ENCODE data around the gene FAM168A. TPM values are rescaled to one million over a fixed set of nuclear protein-coding genes. Genes with fewer than 3 reads are reported as not detected.

FAM168A gene
- total and polyA plus RNA-seq, 2 of the 8 experiments (the other 6 are each of a cell fraction or from before 2014, with no cell fraction given): 17.1 to 21.6 TPM

DNA sequence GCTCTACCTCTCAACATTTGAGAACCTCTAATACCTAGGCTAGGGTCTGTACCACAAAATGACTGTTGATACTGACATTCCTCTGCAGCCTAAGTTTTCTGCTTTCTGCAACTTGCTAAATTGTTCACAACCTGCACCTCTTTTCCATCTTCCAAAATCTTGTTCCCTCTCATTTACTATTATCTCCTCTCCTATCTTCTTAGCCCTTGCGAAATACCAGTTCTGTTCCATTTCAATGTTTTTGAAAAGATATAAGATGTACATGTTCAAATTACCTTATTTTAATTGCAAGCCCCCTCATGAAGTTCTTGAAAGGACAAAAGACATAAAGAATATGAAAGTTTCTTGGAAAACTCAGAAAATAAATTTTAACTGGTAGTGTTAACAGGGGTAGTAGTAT, 72.3 kb downstream of the FAM168A start:
- H3K4me3 ChIP-seq (ENCODE audit: extremely low read depth in 1 of 4, insufficient read depth in 2 of 4, low read depth in 3 of 4, low read length in 4 of 4): no peak overlapping the region
- H4K8ac ChIP-seq (ENCODE audit: extremely low read depth, insufficient read depth, low read length): no peak overlapping the region
- no peak overlapping the region for H2BK5ac ChIP-seq (ENCODE audit: low read depth, low read length)
- ChIA-PET CTCF (ENCODE audit: partially characterized antibody) (no interaction called here), POLR2A (ENCODE audit: partially characterized antibody) (no interaction called here)
- no peak overlapping the region for H2BK15ac ChIP-seq (ENCODE audit: low read length)
- H2AK5ac ChIP-seq (ENCODE audit: low read depth, low read length): no peak overlapping the region
- H3K27me3 ChIP-seq (replicated peaks in 1 of 4; ENCODE audit: control insufficient read depth in 3 of 4, extremely low read depth in 1 of 4, insufficient read depth in 3 of 4, low read length in 3 of 4): no peaks in the 10 kb centered on the region
- H3K4me2 ChIP-seq (ENCODE audit: insufficient read depth in 1 of 2, low read depth in 2 of 2, low read length in 2 of 2): no peak overlapping the region
- FAIRE-seq: no peak
- no peak overlapping the region for H3K9ac ChIP-seq (replicated peaks in 1 of 4; ENCODE audit: extremely low read depth in 1 of 4, low read depth in 3 of 4, low read length in 3 of 4)
- WGBS, 2 experiments (ENCODE audit: extremely low coverage in 1 of 2, insufficient coverage in 1 of 2, insufficient read length in 1 of 2, insufficient replicate concordance in 2 of 2, low coverage in 1 of 2, low lambda C conversion rate in 2 of 2, missing lambda C conversion rate in 1 of 2): 94 to 100% methylated on average over 1 of the region's 1 CpG
- no peak overlapping the region for H2BK12ac ChIP-seq (ENCODE audit: low read depth, low read length)
- H4K5ac ChIP-seq (ENCODE audit: insufficient read length, low read depth, low read length): no peak overlapping the region
- H3K9me3 ChIP-seq (ENCODE audit: insufficient read depth in 2 of 2, low read depth in 1 of 2, low read length in 1 of 2): peaks cover 7 to 9% of the 10 kb centered on the region in 2 experiments; a peak in 2 of 4 replicates
- no peak for DNase-seq (ENCODE audit: low read depth in 1 of 2, low spot score in 2 of 2)
- H2BK20ac ChIP-seq (ENCODE audit: low read length): no peak overlapping the region
- no peak overlapping the region for H3K18ac ChIP-seq (ENCODE audit: extremely low read depth, low read length)
- H3K23ac ChIP-seq (ENCODE audit: insufficient read length): no peak overlapping the region
- no peak overlapping the region for H3K4ac ChIP-seq (replicated peaks; ENCODE audit: insufficient read length, low read depth, low read length)
- peaks cover 0 to 17% (median 11%) of the 10 kb centered on the region in 4 experiments; a peak in 6 of 7 replicates for H3K4me1 ChIP-seq (replicated peaks in 1 of 4; ENCODE audit: control insufficient read depth in 3 of 4, insufficient read depth in 4 of 4, low read length in 3 of 4)
- no peaks in the 10 kb centered on the region for H4K20me1 ChIP-seq (replicated peaks in 1 of 2; ENCODE audit: control insufficient read depth in 1 of 2, insufficient read depth in 2 of 2, low read length in 2 of 2)
- no peak overlapping the region for H3K14ac ChIP-seq (ENCODE audit: insufficient read length)
- H2AFZ ChIP-seq (ENCODE audit: low read length): no peak overlapping the region
- H2BK120ac ChIP-seq (replicated peaks; ENCODE audit: low read depth, low read length): no peak overlapping the region
- peaks cover 0 to 8% of the 10 kb centered on the region in 2 experiments; a peak in 2 of 4 replicates for H3K79me2 ChIP-seq (ENCODE audit: control insufficient read depth in 1 of 2, insufficient read depth in 2 of 2, low read length in 2 of 2)
- H3K56ac ChIP-seq (replicated peaks; ENCODE audit: insufficient read length, low read depth, low read length): no peak overlapping the region
- no peaks in the 10 kb centered on the region; a peak in 2 of 8 replicates for H3K36me3 ChIP-seq (ENCODE audit: control insufficient read depth in 2 of 4, insufficient read depth in 4 of 4, low read length in 3 of 4)
- H3K27ac ChIP-seq (ENCODE audit: low read depth, low read length): no peak overlapping the region
- H3K23me2 ChIP-seq (ENCODE audit: low read depth, low read length): no peaks in the 10 kb centered on the region
- peaks cover 3% of the 10 kb centered on the region; the same call in 1 of the 2 replicates for H3K79me1 ChIP-seq (ENCODE audit: low read depth, low read length)
- no peak overlapping the region for H4K91ac ChIP-seq (replicated peaks; ENCODE audit: insufficient read length, low read length)
- TF ChIP-seq, protein P1, sequence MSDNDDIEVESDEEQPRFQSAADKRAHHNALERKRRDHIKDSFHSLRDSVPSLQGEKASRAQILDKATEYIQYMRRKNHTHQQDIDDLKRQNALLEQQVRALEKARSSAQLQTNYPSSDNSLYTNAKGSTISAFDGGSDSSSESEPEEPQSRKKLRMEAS (IDR thresholded peaks at IDR 0.05): no peak
- TF ChIP-seq, protein P2, sequence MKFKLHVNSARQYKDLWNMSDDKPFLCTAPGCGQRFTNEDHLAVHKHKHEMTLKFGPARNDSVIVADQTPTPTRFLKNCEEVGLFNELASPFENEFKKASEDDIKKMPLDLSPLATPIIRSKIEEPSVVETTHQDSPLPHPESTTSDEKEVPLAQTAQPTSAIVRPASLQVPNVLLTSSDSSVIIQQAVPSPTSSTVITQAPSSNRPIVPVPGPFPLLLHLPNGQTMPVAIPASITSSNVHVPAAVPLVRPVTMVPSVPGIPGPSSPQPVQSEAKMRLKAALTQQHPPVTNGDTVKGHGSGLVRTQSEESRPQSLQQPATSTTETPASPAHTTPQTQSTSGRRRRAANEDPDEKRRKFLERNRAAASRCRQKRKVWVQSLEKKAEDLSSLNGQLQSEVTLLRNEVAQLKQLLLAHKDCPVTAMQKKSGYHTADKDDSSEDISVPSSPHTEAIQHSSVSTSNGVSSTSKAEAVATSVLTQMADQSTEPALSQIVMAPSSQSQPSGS (IDR thresholded peaks at IDR 0.05; ENCODE audit: low read length): no peak
- TF ChIP-seq SIN3A (conservative IDR thresholded peaks at IDR 0.05 in 1 of 2, IDR thresholded peaks at IDR 0.05 in 1 of 2; ENCODE audit: low read depth in 1 of 2, low read length in 2 of 2): no peak
- no peak for TF ChIP-seq SIRT6 (IDR thresholded peaks at IDR 0.05; ENCODE audit: low read length)
- TF ChIP-seq NRF1 (IDR thresholded peaks at IDR 0.05; ENCODE audit: low read depth, low read length): no peak
- TF ChIP-seq BCL11A (IDR thresholded peaks at IDR 0.05; ENCODE audit: low read depth in 2 of 2, low read length in 2 of 2): no peak
- TF ChIP-seq TEAD4 (IDR thresholded peaks at IDR 0.05; ENCODE audit: low read depth, low read length): no peak
- TF ChIP-seq GTF2F1 (IDR thresholded peaks at IDR 0.05; ENCODE audit: borderline replicate concordance, low read depth, low read length): no peak
- TF ChIP-seq, protein P3, sequence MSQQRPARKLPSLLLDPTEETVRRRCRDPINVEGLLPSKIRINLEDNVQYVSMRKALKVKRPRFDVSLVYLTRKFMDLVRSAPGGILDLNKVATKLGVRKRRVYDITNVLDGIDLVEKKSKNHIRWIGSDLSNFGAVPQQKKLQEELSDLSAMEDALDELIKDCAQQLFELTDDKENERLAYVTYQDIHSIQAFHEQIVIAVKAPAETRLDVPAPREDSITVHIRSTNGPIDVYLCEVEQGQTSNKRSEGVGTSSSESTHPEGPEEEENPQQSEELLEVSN (IDR thresholded peaks at IDR 0.05): no peak
- TF ChIP-seq EP300 (IDR thresholded peaks at IDR 0.05; ENCODE audit: borderline replicate concordance in 1 of 2, low read depth in 2 of 2, low read length in 2 of 2): no peak
- no peak for TF ChIP-seq TBP (IDR thresholded peaks at IDR 0.05; ENCODE audit: low read depth, low read length)

Measured in H1 (cell line).